Osteoblast (primary cell): Measurements from ENCODE around the gene ITSN2. TPM values are rescaled to one million over a fixed set of nuclear protein-coding genes. Genes with fewer than 3 reads are reported as not detected.

Experiments
- DNase-seq: peaks from one replicate; pipeline ENCODE4 v3.0.0; 2011; ENCODE audit warnings: low spot score, mixed read lengths; ENCODE audit not compliant: insufficient read length; ENCODE audit errors: missing footprints
- H2AFZ ChIP-seq: 2 replicates; pipeline ENCODE4 v1.6.0; 2011; ENCODE audit warnings: mild to moderate bottlenecking, low read length
- H3K27ac ChIP-seq: 2 replicates; pipeline ENCODE4 v1.5.1; 2011; ENCODE audit warnings: mild to moderate bottlenecking, low read depth, low read length, moderate library complexity
- H3K27me3 ChIP-seq: 2 replicates; pipeline ENCODE4 v1.6.0; 2012; ENCODE audit warnings: mild to moderate bottlenecking, control low read depth, inconsistent platforms, low read length, moderate library complexity; ENCODE audit not compliant: insufficient read depth
- H3K36me3 ChIP-seq: 2 replicates; pipeline ENCODE4 v1.5.1; 2011; ENCODE audit warnings: mild to moderate bottlenecking, low read length, control low read depth, moderate library complexity; ENCODE audit not compliant: insufficient read depth
- H3K4me1 ChIP-seq: 2 replicates; pipeline ENCODE4 v1.5.1; 2011; ENCODE audit warnings: mild to moderate bottlenecking, low read length, control low read depth, moderate library complexity; ENCODE audit not compliant: insufficient read depth
- H3K4me2 ChIP-seq: 2 replicates; pipeline ENCODE4 v1.6.0; 2011; ENCODE audit warnings: mild to moderate bottlenecking, low read length; ENCODE audit not compliant: insufficient read depth
- H3K4me3 ChIP-seq: fragments of 200-600 bp; sonication (generic); 3 replicates; pipeline ENCODE4 v1.5.1; 2012; ENCODE audit warnings: mild to moderate bottlenecking, low read length, inconsistent platforms; ENCODE audit not compliant: insufficient read depth
- H3K79me2 ChIP-seq: 2 replicates; pipeline ENCODE4 v1.6.0; 2012; ENCODE audit warnings: mild to moderate bottlenecking, low read length, control low read depth, inconsistent platforms; ENCODE audit not compliant: insufficient read depth
- H3K9me3 ChIP-seq: 2 replicates; pipeline ENCODE4 v1.5.1; 2011; ENCODE audit warnings: low read depth, low read length, control low read depth
- H4K20me1 ChIP-seq: 2 replicates; pipeline ENCODE4 v1.6.0; 2012; ENCODE audit warnings: mild to moderate bottlenecking, low read length, control low read depth; ENCODE audit not compliant: insufficient read depth
- total RNA-seq: library from RNA; depleted of rRNA; stranded (reverse); fragments of >200 nt; gene quantifications from 2 replicates; pipeline ENCODE4 v1.2.3, GENCODE V29; 2012
- TF ChIP-seq, protein P1 (sequence below): IDR thresholded peaks from 2 replicates; pipeline ENCODE4 v1.5.1; 2011; ENCODE audit warnings: mild to moderate bottlenecking, low read depth, low read length, moderate library complexity; ENCODE audit errors: extremely low read depth

ITSN2 gene
- total RNA-seq, 1 donor: 33.7 TPM

DNA sequence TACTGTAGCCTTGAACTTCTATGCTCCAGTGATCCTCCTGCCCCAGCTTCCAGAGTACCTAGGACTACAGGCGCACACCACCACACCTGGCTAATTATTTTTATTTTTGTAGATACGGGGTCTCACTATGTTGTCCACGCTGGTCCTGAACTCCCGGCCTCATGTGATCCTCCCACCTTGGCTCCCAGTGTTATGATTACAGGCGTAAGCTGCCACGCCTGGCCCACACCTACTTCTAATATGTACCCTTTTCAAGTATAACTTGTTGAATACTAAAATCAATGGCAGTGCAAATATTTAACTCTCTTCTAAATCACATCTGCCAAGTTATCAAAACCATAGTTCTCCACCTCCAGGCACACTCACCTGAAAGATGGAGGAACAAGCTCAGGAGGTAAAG lies 58.7 kb downstream of the ITSN2 start:
- Histone ChIP-seq H3K4me3 (no peak overlapping the region), H3K36me3 (peaks cover 39% of the 10 kb centered on the region), H3K79me2 (no peaks in the 10 kb centered on the region), H3K4me1 (peaks cover 14% of the 10 kb centered on the region), H3K27ac (no peak overlapping the region), H3K9me3 (no peaks in the 10 kb centered on the region), H3K4me2 (no peak overlapping the region), H4K20me1 (no peaks in the 10 kb centered on the region), H3K27me3 (no peaks in the 10 kb centered on the region), H2AFZ (no peak overlapping the region)
- no peak for DNase-seq
- TF ChIP-seq, protein P1, sequence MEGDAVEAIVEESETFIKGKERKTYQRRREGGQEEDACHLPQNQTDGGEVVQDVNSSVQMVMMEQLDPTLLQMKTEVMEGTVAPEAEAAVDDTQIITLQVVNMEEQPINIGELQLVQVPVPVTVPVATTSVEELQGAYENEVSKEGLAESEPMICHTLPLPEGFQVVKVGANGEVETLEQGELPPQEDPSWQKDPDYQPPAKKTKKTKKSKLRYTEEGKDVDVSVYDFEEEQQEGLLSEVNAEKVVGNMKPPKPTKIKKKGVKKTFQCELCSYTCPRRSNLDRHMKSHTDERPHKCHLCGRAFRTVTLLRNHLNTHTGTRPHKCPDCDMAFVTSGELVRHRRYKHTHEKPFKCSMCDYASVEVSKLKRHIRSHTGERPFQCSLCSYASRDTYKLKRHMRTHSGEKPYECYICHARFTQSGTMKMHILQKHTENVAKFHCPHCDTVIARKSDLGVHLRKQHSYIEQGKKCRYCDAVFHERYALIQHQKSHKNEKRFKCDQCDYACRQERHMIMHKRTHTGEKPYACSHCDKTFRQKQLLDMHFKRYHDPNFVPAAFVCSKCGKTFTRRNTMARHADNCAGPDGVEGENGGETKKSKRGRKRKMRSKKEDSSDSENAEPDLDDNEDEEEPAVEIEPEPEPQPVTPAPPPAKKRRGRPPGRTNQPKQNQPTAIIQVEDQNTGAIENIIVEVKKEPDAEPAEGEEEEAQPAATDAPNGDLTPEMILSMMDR: no peak

- Histone ChIP-seq H3K9me3 (no peaks in the 10 kb centered on the region), H3K27me3 (no peaks in the 10 kb centered on the region), H3K4me1 (no peaks in the 10 kb centered on the region), H2AFZ (no peak overlapping the region), H3K4me2 (no peak overlapping the region), H3K36me3 (peaks cover 52% of the 10 kb centered on the region), H4K20me1 (no peaks in the 10 kb centered on the region), H3K79me2 (no peaks in the 10 kb centered on the region), H3K4me3 (no peak overlapping the region), H3K27ac (no peak overlapping the region)
- DNase-seq: no peak
- TF ChIP-seq, protein P1: no peak
These were observed 62.7 kb downstream of the ITSN2 start for GRCh38 chr2:24297663-24298062.

- Histone ChIP-seq H3K4me3 (no peak overlapping the region), H3K4me1 (no peaks in the 10 kb centered on the region), H3K27me3 (no peaks in the 10 kb centered on the region), H3K79me2 (no peaks in the 10 kb centered on the region), H2AFZ (no peak overlapping the region), H3K9me3 (no peaks in the 10 kb centered on the region), H3K27ac (no peak overlapping the region), H4K20me1 (no peaks in the 10 kb centered on the region), H3K36me3 (no peaks in the 10 kb centered on the region), H3K4me2 (no peak overlapping the region)
- TF ChIP-seq, protein P1: no peak
- no peak for DNase-seq
These were observed 73.2 kb downstream of the ITSN2 start for GRCh38 chr2:24287171-24287570.

DNA sequence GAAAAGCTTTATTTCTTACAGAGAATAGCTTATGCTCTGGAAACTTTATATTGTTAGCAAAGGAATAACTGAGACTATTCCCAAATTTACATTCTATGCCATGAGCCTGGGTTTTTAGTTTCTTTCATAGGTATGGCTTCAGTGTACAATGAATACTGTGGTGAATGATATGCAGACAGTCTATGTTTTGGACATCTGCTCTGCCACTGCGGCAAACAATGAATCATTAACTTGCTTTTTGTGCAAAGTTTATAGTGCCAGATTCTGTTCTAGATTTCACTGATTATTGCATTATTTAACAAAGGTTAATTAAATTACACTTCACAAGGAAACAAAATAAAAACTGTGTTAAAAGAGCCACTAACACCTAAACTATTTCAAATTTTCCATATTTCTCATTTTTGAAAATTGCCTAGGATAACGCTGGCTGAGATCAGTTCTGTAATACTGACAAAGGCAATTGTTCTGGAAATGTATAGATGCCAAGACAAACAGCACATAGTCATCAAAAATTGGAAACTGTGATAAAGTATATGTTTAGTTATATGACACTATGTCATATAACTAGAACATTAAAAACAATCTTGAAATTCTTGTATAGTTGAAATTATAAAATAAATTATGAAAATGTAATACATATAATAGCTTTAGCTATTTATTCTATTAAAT lies 74.7 kb downstream of the ITSN2 start:
- TF ChIP-seq, protein P1: no peak
- Histone ChIP-seq H3K4me2 (no peak overlapping the region), H3K27me3 (no peaks in the 10 kb centered on the region), H3K79me2 (no peaks in the 10 kb centered on the region), H3K9me3 (no peaks in the 10 kb centered on the region), H3K4me1 (no peaks in the 10 kb centered on the region), H4K20me1 (no peaks in the 10 kb centered on the region), H2AFZ (no peak overlapping the region), H3K27ac (no peak overlapping the region), H3K4me3 (no peak overlapping the region), H3K36me3 (no peaks in the 10 kb centered on the region)
- DNase-seq: no peak
